Measurements from ENCODE around the gene NBEAL2.

DNA sequence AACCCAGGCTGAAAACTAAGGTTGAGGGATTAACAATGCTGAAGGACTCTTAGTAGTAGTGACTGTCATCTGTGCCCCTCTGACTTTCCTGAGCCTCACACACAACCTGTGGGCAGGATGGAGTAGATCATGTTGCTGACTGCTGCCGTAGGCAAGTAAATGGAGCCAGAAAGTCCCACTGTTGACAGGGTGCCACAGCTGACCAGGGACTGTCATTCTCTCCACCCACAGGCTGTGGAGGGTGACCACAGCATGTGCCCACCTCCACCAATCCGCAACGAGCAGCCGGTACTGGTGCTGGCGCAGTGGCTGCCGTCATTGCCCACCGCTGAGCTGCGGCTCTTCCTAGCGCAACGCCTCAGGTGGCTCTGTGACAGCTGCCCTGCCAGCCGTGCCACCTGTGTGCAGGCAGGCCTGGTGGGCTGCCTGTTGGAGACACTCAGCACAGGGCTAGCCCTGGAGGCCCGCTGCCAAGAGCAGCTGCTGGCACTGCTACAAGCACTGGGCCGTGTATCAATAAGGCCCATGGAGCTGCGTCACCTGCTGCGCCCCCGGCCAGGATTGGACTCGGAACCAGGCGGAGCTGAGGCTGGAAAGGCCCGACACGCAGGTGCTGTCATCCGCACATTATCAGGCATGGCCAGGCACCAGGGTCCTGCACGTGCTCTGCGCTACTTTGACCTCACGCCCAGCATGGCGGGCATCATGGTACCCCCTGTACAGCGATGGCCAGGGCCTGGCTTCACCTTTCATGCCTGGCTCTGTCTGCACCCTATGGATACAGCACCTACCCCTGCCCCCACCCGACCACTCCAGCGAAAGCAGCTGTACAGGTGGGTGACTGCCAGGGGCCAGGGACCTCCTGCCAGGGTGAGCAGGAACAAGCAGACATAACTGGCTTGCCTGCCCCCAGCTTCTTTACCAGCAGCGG, 15.6 kb downstream of the NBEAL2 start:
- TF ChIP-seq, protein P1, sequence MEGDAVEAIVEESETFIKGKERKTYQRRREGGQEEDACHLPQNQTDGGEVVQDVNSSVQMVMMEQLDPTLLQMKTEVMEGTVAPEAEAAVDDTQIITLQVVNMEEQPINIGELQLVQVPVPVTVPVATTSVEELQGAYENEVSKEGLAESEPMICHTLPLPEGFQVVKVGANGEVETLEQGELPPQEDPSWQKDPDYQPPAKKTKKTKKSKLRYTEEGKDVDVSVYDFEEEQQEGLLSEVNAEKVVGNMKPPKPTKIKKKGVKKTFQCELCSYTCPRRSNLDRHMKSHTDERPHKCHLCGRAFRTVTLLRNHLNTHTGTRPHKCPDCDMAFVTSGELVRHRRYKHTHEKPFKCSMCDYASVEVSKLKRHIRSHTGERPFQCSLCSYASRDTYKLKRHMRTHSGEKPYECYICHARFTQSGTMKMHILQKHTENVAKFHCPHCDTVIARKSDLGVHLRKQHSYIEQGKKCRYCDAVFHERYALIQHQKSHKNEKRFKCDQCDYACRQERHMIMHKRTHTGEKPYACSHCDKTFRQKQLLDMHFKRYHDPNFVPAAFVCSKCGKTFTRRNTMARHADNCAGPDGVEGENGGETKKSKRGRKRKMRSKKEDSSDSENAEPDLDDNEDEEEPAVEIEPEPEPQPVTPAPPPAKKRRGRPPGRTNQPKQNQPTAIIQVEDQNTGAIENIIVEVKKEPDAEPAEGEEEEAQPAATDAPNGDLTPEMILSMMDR (IDR thresholded peaks at IDR 0.05; ENCODE audit: insufficient read depth, low read depth, low read length) = no peak
- no peak for TF ChIP-seq EZH2 (IDR thresholded peaks at IDR 0.05; ENCODE audit: insufficient read depth, low read length)

Measured in astrocyte (in vitro differentiated cells and primary cell).